GM23338 (cell line): ENCODE results near the gene GNAI2. TPM values are rescaled to one million over a fixed set of nuclear protein-coding genes. Genes with fewer than 3 reads are reported as not detected.

Source experiments
- ATAC-seq: fragments of 200-7000 bp; cut with Tn5 transposase; 3 replicates; pipeline ENCODE4 v1.9.1; 2020
- DNase-seq: peaks from one replicate; pipeline ENCODE4 v3.0.0-alpha.2; 2015; ENCODE audit warnings: low spot score
- H2AFZ ChIP-seq: fragments of 200-600 bp; sonication (generic); 2 replicates; pipeline ENCODE4 v1.8.0; 2016; ENCODE audit warnings: antibody characterized with exemption, mild to moderate bottlenecking, moderate library complexity
- H3F3A ChIP-seq: fragments of 200-600 bp; sonication (generic); replicated peaks from 2 replicates; pipeline ENCODE4 v1.8.0; 2017; ENCODE audit warnings: antibody characterized with exemption, mixed run types, low read depth
- H3K27ac ChIP-seq: fragments of 200-600 bp; sonication (generic); 2 replicates; pipeline ENCODE4 v1.6.1; 2016; ENCODE audit warnings: low read depth
- H3K27me3 ChIP-seq: fragments of 200-600 bp; sonication (generic); 2 replicates; pipeline ENCODE4 v1.8.0; 2016; ENCODE audit warnings: mild to moderate bottlenecking, mixed run types, moderate library complexity; ENCODE audit not compliant: insufficient read depth
- H3K36me3 ChIP-seq: fragments of 200-600 bp; sonication (generic); 2 replicates; pipeline ENCODE4 v1.8.0; 2016; ENCODE audit warnings: mild to moderate bottlenecking; ENCODE audit not compliant: insufficient read depth
- H3K4me1 ChIP-seq: fragments of 200-600 bp; sonication (generic); 2 replicates; pipeline ENCODE4 v1.8.0; 2016; ENCODE audit warnings: mild to moderate bottlenecking, moderate library complexity; ENCODE audit not compliant: insufficient read depth
- H3K4me2 ChIP-seq: fragments of 200-600 bp; sonication (generic); 2 replicates; pipeline ENCODE4 v1.7.1; 2017; ENCODE audit warnings: mixed run types
- H3K4me3 ChIP-seq: fragments of 200-600 bp; sonication (generic); 2 replicates; pipeline ENCODE4 v1.6.1; 2016; ENCODE audit warnings: mixed run types
- H3K79me2 ChIP-seq: fragments of 200-600 bp; sonication (generic); replicated peaks from 2 replicates; pipeline ENCODE4 v1.8.0; 2017; ENCODE audit warnings: mild to moderate bottlenecking; ENCODE audit not compliant: insufficient read depth
- H3K9me2 ChIP-seq: fragments of 200-600 bp; sonication (generic); 2 replicates; pipeline ENCODE4 v1.8.0; 2017; ENCODE audit not compliant: insufficient read depth
- H4K20me1 ChIP-seq: fragments of 200-600 bp; sonication (generic); replicated peaks from 2 replicates; pipeline ENCODE4 v1.8.0; 2017; ENCODE audit warnings: mild to moderate bottlenecking; ENCODE audit not compliant: insufficient read depth
- H3K27ac Mint-ChIP-seq: 2 replicates; pipeline ENCODE4 v1.8.0; 2020; ENCODE audit warnings: inconsistent platforms, mild to moderate bottlenecking, moderate library complexity, mixed read lengths
- H3K27me3 Mint-ChIP-seq: 3 replicates; pipeline ENCODE4 v1.8.0; 2022; ENCODE audit warnings: low read depth, mild to moderate bottlenecking, moderate library complexity, mixed read lengths, inconsistent platforms; ENCODE audit not compliant: insufficient read depth, poor library complexity
- H3K36me3 Mint-ChIP-seq: 3 replicates; pipeline ENCODE4 v1.8.0; 2021; ENCODE audit warnings: low read depth, mild to moderate bottlenecking, inconsistent platforms, moderate library complexity, mixed read lengths
- H3K4me1 Mint-ChIP-seq: 3 replicates; pipeline ENCODE4 v1.8.0; 2020; ENCODE audit warnings: mild to moderate bottlenecking, inconsistent platforms, mixed read lengths
- H3K4me3 Mint-ChIP-seq: 3 replicates; pipeline ENCODE4 v1.8.0; 2021; ENCODE audit warnings: moderate library complexity, mild to moderate bottlenecking, inconsistent platforms, mixed read lengths
- H3K9me3 Mint-ChIP-seq: 3 replicates; pipeline ENCODE4 v1.8.0; 2020; ENCODE audit warnings: moderate library complexity, mild to moderate bottlenecking, inconsistent platforms, mixed read lengths
- CREB1 ChIP-seq: fragments of 250-450 bp; sonication (Bioruptor Pico); IDR thresholded peaks from 2 replicates; pipeline ENCODE4 v1.5.0; 2020; ENCODE audit warnings: low read depth, mild to moderate bottlenecking, moderate library complexity
- JUNB ChIP-seq: IDR thresholded peaks from one replicate; pipeline ENCODE4 v1.6.1; 2016; ENCODE audit warnings: antibody characterized with exemption; ENCODE audit not compliant: unreplicated experiment
- POLR2AphosphoS5 ChIP-seq: IDR thresholded peaks from 2 replicates; pipeline ENCODE4 v1.6.1; 2016; ENCODE audit warnings: antibody characterized with exemption, low read depth
- REST ChIP-seq: IDR thresholded peaks from one replicate; pipeline ENCODE4 v1.6.1; 2018; ENCODE audit warnings: antibody characterized with exemption; ENCODE audit not compliant: unreplicated experiment
- ZNF331 ChIP-seq: fragments of 250-450 bp; sonication (Bioruptor Pico); IDR thresholded peaks from 2 replicates; pipeline ENCODE4 v1.5.0; 2020; ENCODE audit warnings: low read depth, mild to moderate bottlenecking, moderate library complexity
- polyA plus RNA-seq: library from polyadenylated mRNA; unstranded; fragments of >200 nt; fragmentation: Nextera tagmentation; extraction: Ambion mirVana; gene quantifications from 2 replicates; pipeline ENCODE4 v1.2.1, GENCODE V29; 2016
- total RNA-seq: library from RNA; depleted of rRNA; stranded (reverse); fragments of >200 nt; shearing (Covaris generic); gene quantifications from 2 replicates; pipeline ENCODE4 v1.2.3, GENCODE V29; 2014

GNAI2 gene
- total and polyA plus RNA-seq, 2 experiments from 2014 or later, result 138 to 153 TPM

- Mint-ChIP-seq H3K4me1 (peaks cover 58% of the 10 kb centered on the region), H3K27me3 (peaks cover 25% of the 10 kb centered on the region), H3K27ac (peak overlapping the region; percentile 95), H3K36me3 (peaks cover 3% of the 10 kb centered on the region; the same call in 1 of the 3 replicates), H3K4me3 (peak overlapping the region; percentile 51; the same call in 2 of the 3 replicates), H3K9me3 (no peaks in the 10 kb centered on the region)
- no peaks in the 10 kb centered on the region for H3K9me2 ChIP-seq
- peak overlapping the region; percentile 1; the same call in 1 of the 2 replicates for H3K4me3 ChIP-seq
- DNase-seq (no peak), ATAC-seq (peak; percentile 44)
- no peak for TF ChIP-seq JUNB
- peak; percentile 80 for TF ChIP-seq CREB1 (CRISPR knock-in tag)
- H3F3A ChIP-seq, result peaks cover 18% of the 10 kb centered on the region
- H3K79me2 ChIP-seq, result no peaks in the 10 kb centered on the region
- no peaks in the 10 kb centered on the region for H3K36me3 ChIP-seq
- H3K27ac ChIP-seq, result peak overlapping the region; percentile 89
- H4K20me1 ChIP-seq, result no peaks in the 10 kb centered on the region; the same call in 1 of the 2 replicates
- H3K27me3 ChIP-seq, result no peaks in the 10 kb centered on the region
- no peak overlapping the region for H2AFZ ChIP-seq
- peak overlapping the region; percentile 16 for H3K4me2 ChIP-seq
- H3K4me1 ChIP-seq, result peaks cover 59% of the 10 kb centered on the region
These were observed 28.5 kb downstream of the GNAI2 start for GRCh38 chr3:50264383-50264963.

- Histone ChIP-seq H3K36me3 (no peaks in the 10 kb centered on the region), H3K79me2 (no peaks in the 10 kb centered on the region), H3K27me3 (no peaks in the 10 kb centered on the region), H3K27ac (peak overlapping the region; percentile 89), H3K4me1 (peaks cover 58% of the 10 kb centered on the region), H3K9me2 (no peaks in the 10 kb centered on the region), H3K4me2 (peak overlapping the region; percentile 61), H3K4me3 (peak overlapping the region; percentile 27; the same call in 1 of the 2 replicates), H4K20me1 (no peaks in the 10 kb centered on the region), H2AFZ (no peak overlapping the region), H3F3A (peaks cover 15% of the 10 kb centered on the region)
- H3K9me3 Mint-ChIP-seq, result no peaks in the 10 kb centered on the region
- ATAC-seq, result no peak; the same call in 2 of the 3 replicates
- peak overlapping the region; percentile 39; the same call in 1 of the 3 replicates for H3K4me3 Mint-ChIP-seq
- H3K4me1 Mint-ChIP-seq, result peaks cover 58% of the 10 kb centered on the region
- H3K27me3 Mint-ChIP-seq, result peaks cover 23% of the 10 kb centered on the region
- TF ChIP-seq ZNF331 (CRISPR knock-in tag) (no peak), JUNB (no peak), REST (no peak), POLR2AphosphoS5 (peak; percentile 34)
- DNase-seq, result peak; percentile 96
- H3K27ac Mint-ChIP-seq, result peak overlapping the region; percentile 96
- H3K36me3 Mint-ChIP-seq, result no peaks in the 10 kb centered on the region
These were observed 29.0 kb downstream of the GNAI2 start for GRCh38 chr3:50264964-50265485.
